T-helper 2 cell treated with Interferon-gamma antibody and Interleukin-4, amounts not matched to agents 5 μg/mL and 100 μg/mL, for 36 hours (primary cell): ENCODE data around the gene LCN9.
A peak's percentile ranks its signal among the peaks of the same experiment; 100 is the strongest.

Experiments
- DNase-seq: peaks from one replicate; pipeline ENCODE4 v3.0.0; 2021; ENCODE audit warnings: low spot score
- H3K27ac Mint-ChIP-seq: one replicate; pipeline ENCODE4 v1.8.0; 2021; ENCODE audit warnings: mild to moderate bottlenecking, mixed read lengths
- H3K27me3 Mint-ChIP-seq: one replicate; pipeline ENCODE4 v1.8.0; 2021; ENCODE audit warnings: low read depth, mixed read lengths
- H3K36me3 Mint-ChIP-seq: one replicate; pipeline ENCODE4 v1.8.0; 2021; ENCODE audit warnings: low read depth, mixed read lengths
- H3K4me1 Mint-ChIP-seq: one replicate; pipeline ENCODE4 v1.8.0; 2021; ENCODE audit warnings: low read depth, mixed read lengths
- H3K4me3 Mint-ChIP-seq: one replicate; pipeline ENCODE4 v1.8.0; 2022; ENCODE audit warnings: mild to moderate bottlenecking, moderate library complexity, mixed read lengths
- H3K9me3 Mint-ChIP-seq: one replicate; pipeline ENCODE4 v1.8.0; 2021; ENCODE audit warnings: mixed read lengths

LCN9 gene

DNA sequence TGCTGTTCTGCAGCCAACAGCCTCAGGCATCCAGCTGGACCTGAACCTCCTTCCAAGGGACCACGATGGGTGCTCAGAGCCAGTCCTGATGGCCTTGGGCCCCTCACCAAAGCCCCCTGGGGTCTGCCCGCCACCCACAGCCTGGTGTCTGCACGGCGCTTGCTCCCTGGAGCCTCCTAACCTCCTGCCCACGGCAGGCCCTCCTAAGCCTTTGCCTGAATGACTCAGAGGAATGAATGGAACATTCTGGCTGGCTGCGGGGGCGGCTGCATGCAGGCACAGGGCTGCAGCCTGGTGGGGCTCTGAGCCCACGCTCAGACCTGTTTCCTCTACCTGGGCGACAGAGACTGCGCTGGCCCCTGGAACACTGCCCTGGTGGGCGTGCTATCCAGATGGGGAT, 29.3 kb downstream of the LCN9 start:
- DNase-seq: peak; percentile 4
- Mint-ChIP-seq H3K9me3 (no peaks in the 10 kb centered on the region), H3K27ac (no peak overlapping the region), H3K36me3 (no peaks in the 10 kb centered on the region), H3K4me3 (no peak overlapping the region), H3K27me3 (no peaks in the 10 kb centered on the region), H3K4me1 (no peaks in the 10 kb centered on the region)

- DNase-seq: no peak
- Mint-ChIP-seq H3K36me3 (no peaks in the 10 kb centered on the region), H3K27ac (no peak overlapping the region), H3K27me3 (no peaks in the 10 kb centered on the region), H3K9me3 (no peaks in the 10 kb centered on the region), H3K4me1 (no peaks in the 10 kb centered on the region), H3K4me3 (no peak overlapping the region)
These were observed 30.2 kb downstream of the LCN9 start for GRCh38 chr9:135693265-135693664.

DNA sequence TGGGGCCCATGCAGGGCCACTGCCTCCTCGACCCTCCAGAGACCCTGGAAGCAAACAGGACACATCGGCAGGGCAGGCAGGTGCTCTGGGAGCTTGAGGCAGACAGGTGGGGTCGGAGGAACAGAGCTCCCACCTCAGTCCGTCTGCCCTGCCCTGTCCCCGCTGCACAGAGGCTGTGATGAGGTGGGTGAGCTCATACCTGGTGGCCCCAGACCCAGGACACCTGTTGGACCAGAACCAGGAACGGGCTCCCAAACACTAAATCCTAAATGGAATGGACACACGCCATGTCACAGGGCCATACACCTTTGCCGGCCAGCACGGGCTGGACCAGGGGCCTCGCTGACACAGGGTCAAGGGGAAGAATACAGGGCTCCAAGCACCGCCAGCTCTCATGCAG, 30.7 kb downstream of the LCN9 start:
- DNase-seq: no peak
- no peaks in the 10 kb centered on the region for H3K36me3 Mint-ChIP-seq
- H3K27me3 Mint-ChIP-seq: no peaks in the 10 kb centered on the region
- no peak overlapping the region for H3K27ac Mint-ChIP-seq
- no peaks in the 10 kb centered on the region for H3K9me3 Mint-ChIP-seq
- H3K4me3 Mint-ChIP-seq: no peak overlapping the region
- no peaks in the 10 kb centered on the region for H3K4me1 Mint-ChIP-seq

DNA sequence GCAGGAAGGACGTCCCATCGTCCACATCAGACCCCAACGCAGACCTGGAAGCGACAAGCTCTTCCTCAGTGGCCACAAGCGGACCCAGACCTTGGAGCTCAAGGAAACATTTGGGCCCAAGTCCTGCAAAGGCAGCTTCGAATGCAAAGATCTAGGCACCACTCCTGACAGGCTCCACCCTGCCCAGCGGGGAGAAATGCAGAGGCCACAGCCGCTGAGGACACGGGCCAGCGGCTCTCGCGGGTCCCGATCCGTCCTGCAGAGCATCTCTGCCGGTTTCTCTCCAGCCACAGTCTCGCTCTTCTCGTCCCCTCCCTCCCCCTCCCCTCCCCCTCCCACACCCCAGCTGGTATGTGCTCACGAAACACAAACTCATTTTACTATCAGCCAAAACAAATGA, 31.3 kb downstream of the LCN9 start:
- DNase-seq: no peak
- Mint-ChIP-seq H3K27me3 (no peaks in the 10 kb centered on the region), H3K4me3 (no peak overlapping the region), H3K36me3 (no peaks in the 10 kb centered on the region), H3K27ac (no peak overlapping the region), H3K4me1 (no peaks in the 10 kb centered on the region), H3K9me3 (no peaks in the 10 kb centered on the region)

GRCh38 chr9:135695036-135695435, 31.9 kb downstream of the LCN9 start:
- Mint-ChIP-seq H3K27me3 (no peaks in the 10 kb centered on the region), H3K4me3 (no peak overlapping the region), H3K27ac (no peak overlapping the region), H3K9me3 (no peaks in the 10 kb centered on the region), H3K36me3 (no peaks in the 10 kb centered on the region), H3K4me1 (no peaks in the 10 kb centered on the region)
- DNase-seq: no peak

GRCh38 chr9:135695642-135696041, 32.5 kb downstream of the LCN9 start:
- Mint-ChIP-seq H3K9me3 (no peaks in the 10 kb centered on the region), H3K4me3 (no peak overlapping the region), H3K27me3 (no peaks in the 10 kb centered on the region), H3K27ac (no peak overlapping the region), H3K36me3 (no peaks in the 10 kb centered on the region), H3K4me1 (no peaks in the 10 kb centered on the region)
- DNase-seq: no peak

DNA sequence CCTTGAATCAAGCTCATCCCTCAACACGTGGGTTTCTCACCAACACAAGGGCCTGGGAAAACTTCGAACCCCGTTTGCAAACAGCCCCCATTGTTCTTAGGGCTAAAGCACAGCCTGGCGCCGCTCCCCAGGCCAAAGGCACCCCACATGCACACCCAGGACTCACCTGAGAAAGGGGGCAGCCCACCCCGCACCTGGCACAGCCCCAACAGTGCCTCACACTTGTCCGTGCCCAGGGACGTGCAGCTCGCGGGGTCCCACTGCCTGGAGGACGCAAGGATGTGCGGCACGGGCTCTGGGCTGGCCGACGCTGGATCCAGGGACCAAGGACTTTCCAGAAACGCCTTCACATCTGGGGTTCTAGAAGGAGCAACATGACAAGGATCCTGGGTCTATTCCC, 33.3 kb downstream of the LCN9 start:
- Mint-ChIP-seq H3K4me3 (no peak overlapping the region), H3K9me3 (no peaks in the 10 kb centered on the region), H3K36me3 (no peaks in the 10 kb centered on the region), H3K4me1 (no peaks in the 10 kb centered on the region), H3K27ac (no peak overlapping the region), H3K27me3 (no peaks in the 10 kb centered on the region)
- no peak for DNase-seq

GRCh38 chr9:135697226-135697625, 34.1 kb downstream of the LCN9 start:
- H3K4me3 Mint-ChIP-seq: no peak overlapping the region
- H3K36me3 Mint-ChIP-seq: no peaks in the 10 kb centered on the region
- no peak overlapping the region for H3K27ac Mint-ChIP-seq
- no peak for DNase-seq
- no peaks in the 10 kb centered on the region for H3K9me3 Mint-ChIP-seq
- no peaks in the 10 kb centered on the region for H3K27me3 Mint-ChIP-seq
- H3K4me1 Mint-ChIP-seq: no peaks in the 10 kb centered on the region

DNA sequence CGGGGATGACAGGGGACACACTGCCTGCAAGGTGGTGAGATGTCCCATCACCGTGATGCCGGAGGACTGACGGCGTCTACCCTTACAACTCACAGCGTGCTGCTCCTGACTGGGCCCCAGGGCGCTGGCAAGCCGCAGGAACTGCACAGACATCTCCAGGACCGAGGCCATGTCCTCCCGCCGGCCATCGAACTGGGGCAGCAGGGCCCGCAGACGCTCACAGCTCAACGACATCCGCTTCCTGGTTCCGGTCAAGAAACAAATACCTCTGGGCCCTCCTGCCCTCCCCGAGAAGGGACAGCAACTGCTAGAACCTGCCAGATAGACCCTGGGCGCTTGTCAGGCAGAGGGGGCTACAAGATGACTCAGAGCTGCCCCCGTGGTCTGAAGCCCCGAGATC, 35.1 kb downstream of the LCN9 start:
- Mint-ChIP-seq H3K4me3 (no peak overlapping the region), H3K9me3 (no peaks in the 10 kb centered on the region), H3K4me1 (no peaks in the 10 kb centered on the region), H3K27me3 (no peaks in the 10 kb centered on the region), H3K27ac (no peak overlapping the region), H3K36me3 (no peaks in the 10 kb centered on the region)
- no peak for DNase-seq

DNA sequence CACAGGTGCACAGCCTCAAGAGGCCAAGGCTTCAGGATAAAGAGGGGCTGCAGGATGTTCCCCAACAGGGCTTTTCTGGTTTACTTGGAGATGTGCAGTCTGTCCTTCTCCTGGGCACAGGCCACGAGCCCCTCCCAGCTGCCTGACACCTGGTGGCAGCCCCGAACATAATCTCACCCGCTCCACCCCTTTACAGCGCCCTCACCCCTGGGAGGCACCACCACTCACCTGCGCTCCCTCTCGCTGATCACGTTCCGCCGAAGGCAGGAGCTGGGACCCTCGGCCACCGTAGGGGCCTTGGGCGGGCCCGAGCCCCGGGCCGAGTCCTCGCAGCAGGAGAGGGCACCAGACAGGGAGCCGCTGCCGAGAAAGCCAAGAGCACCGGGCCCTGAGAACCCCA, 35.7 kb downstream of the LCN9 start:
- Mint-ChIP-seq H3K4me1 (no peaks in the 10 kb centered on the region), H3K27me3 (no peaks in the 10 kb centered on the region), H3K4me3 (no peak overlapping the region)

DNA sequence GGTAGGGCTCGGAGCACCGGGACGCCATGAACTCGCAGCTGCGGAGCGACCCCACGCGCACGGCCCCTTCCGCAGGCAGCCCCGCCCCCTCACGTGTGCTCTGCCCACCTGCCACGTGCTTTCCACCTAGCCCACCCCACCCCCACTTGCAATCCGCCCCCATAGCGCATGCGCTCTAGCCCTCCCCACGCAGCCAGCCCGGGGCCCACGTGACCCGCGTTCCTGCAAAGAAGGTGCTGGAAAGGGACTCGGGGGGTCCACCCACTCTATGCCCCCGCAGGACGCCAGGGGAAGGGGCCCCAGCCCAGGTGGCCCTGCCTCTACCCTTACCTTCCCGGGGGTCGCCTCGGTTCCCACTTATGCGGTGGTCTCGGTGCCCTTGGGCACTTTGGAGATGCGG, 36.3 kb downstream of the LCN9 start, which contains the start of gene SOHLH1:
SOHLH1 (minus strand) TSS at position 42 of the 400 bp plus-strand sequence; CDS start at position 28, 14 bp downstream.
- DNase-seq: no peak
- H3K36me3 Mint-ChIP-seq: no peaks in the 10 kb centered on the region
- no peak within 1 kb of the TSS for H3K27ac Mint-ChIP-seq
- H3K4me3 Mint-ChIP-seq: no peak within 1 kb of the TSS
- no peaks in the 10 kb centered on the region for H3K9me3 Mint-ChIP-seq
- H3K27me3 Mint-ChIP-seq: no peaks in the 10 kb centered on the region
- no peaks in the 10 kb centered on the region for H3K4me1 Mint-ChIP-seq

More for the DNA sequence above, 35.7 kb downstream of the LCN9 start:
- DNase-seq: no peak
- no peaks in the 10 kb centered on the region for H3K9me3 Mint-ChIP-seq
- H3K36me3 Mint-ChIP-seq: no peaks in the 10 kb centered on the region
- H3K27ac Mint-ChIP-seq: no peak overlapping the region

- Mint-ChIP-seq H3K4me3 (no peak overlapping the region), H3K9me3 (no peaks in the 10 kb centered on the region), H3K27me3 (no peaks in the 10 kb centered on the region), H3K27ac (no peak overlapping the region), H3K4me1 (no peaks in the 10 kb centered on the region), H3K36me3 (no peaks in the 10 kb centered on the region)
- DNase-seq: no peak
These were observed 37.4 kb downstream of the LCN9 start for GRCh38 chr9:135700525-135700924.

- H3K4me3 Mint-ChIP-seq: no peak overlapping the region
- H3K36me3 Mint-ChIP-seq: no peaks in the 10 kb centered on the region
- H3K9me3 Mint-ChIP-seq: no peaks in the 10 kb centered on the region
- H3K4me1 Mint-ChIP-seq: no peaks in the 10 kb centered on the region
- H3K27ac Mint-ChIP-seq: no peak overlapping the region
- no peaks in the 10 kb centered on the region for H3K27me3 Mint-ChIP-seq
- no peak for DNase-seq
These were observed 38.2 kb downstream of the LCN9 start for GRCh38 chr9:135701067-135701958.

GRCh38 chr9:135701959-135702721, 39.0 kb downstream of the LCN9 start, which contains the start of gene KCNT1:
TSS of gene KCNT1 (plus strand) at chr9:135702185. CDS start at chr9:135702259, 74 bp downstream.
- peak; percentile 38 for DNase-seq
- no peaks in the 10 kb centered on the region for H3K27me3 Mint-ChIP-seq
- H3K4me3 Mint-ChIP-seq: no peak within 1 kb of the TSS
- no peaks in the 10 kb centered on the region for H3K4me1 Mint-ChIP-seq
- H3K27ac Mint-ChIP-seq: no peak within 1 kb of the TSS
- no peaks in the 10 kb centered on the region for H3K9me3 Mint-ChIP-seq
- H3K36me3 Mint-ChIP-seq: no peaks in the 10 kb centered on the region
